Nephron (organoid): ENCODE data around the gene GTF3C4.

Experiments
- H3K27ac Mint-ChIP-seq, 3 experiments: 2 replicates each; pipeline ENCODE4 v1.8.0; 2020; ENCODE audit warnings: mixed read lengths in 3 of 3, mild to moderate bottlenecking in 2 of 3, moderate library complexity in 1 of 3
- H3K27me3 Mint-ChIP-seq: 2 replicates; pipeline ENCODE4 v1.8.0; 2021; ENCODE audit warnings: low read depth, mild to moderate bottlenecking, moderate library complexity, mixed read lengths
- H3K36me3 Mint-ChIP-seq: 2 replicates; pipeline ENCODE4 v1.8.0; 2020; ENCODE audit warnings: low read depth, mixed read lengths
- H3K4me1 Mint-ChIP-seq: 2 replicates; pipeline ENCODE4 v1.8.0; 2020; ENCODE audit warnings: mixed read lengths
- H3K4me3 Mint-ChIP-seq, 3 experiments: 2 replicates each; pipeline ENCODE4 v1.8.0; 2020; ENCODE audit warnings: mild to moderate bottlenecking in 3 of 3, mixed read lengths in 3 of 3, moderate library complexity in 2 of 3
- H3K9me3 Mint-ChIP-seq: 2 replicates; pipeline ENCODE4 v1.8.0; 2020; ENCODE audit warnings: mixed read lengths
- CTCF ChIP-seq, 3 experiments: fragments of 200-600 bp; sonication (generic); IDR thresholded peaks; one replicate each; pipeline ENCODE4 v1.5.0; 2021; ENCODE audit warnings: antibody characterized with exemption in 3 of 3; ENCODE audit not compliant: unreplicated experiment in 3 of 3

The GTF3C4 gene

GRCh38 chr9:132641216-132641615 lies 29.0 kb upstream of the GTF3C4 start:
- H3K9me3 Mint-ChIP-seq = no peaks in the 10 kb centered on the region
- H3K4me1 Mint-ChIP-seq = no peaks in the 10 kb centered on the region
- no peak overlapping the region for H3K4me3 Mint-ChIP-seq
- no peak for TF ChIP-seq CTCF (IDR thresholded peaks at IDR 0.05; ENCODE audit: unreplicated experiment in 3 of 3)
- H3K27me3 Mint-ChIP-seq = no peaks in the 10 kb centered on the region
- peaks cover 79% of the 10 kb centered on the region for H3K36me3 Mint-ChIP-seq
- H3K27ac Mint-ChIP-seq = no peak overlapping the region

GRCh38 chr9:132644251-132644650 lies 26.0 kb upstream of the GTF3C4 start:
- Mint-ChIP-seq H3K4me1 (no peaks in the 10 kb centered on the region), H3K4me3 (no peak overlapping the region), H3K27me3 (no peaks in the 10 kb centered on the region), H3K9me3 (no peaks in the 10 kb centered on the region), H3K36me3 (peaks cover 82% of the 10 kb centered on the region), H3K27ac (no peak overlapping the region)
- no peak for TF ChIP-seq CTCF (IDR thresholded peaks at IDR 0.05; ENCODE audit: unreplicated experiment in 3 of 3)

- Mint-ChIP-seq H3K27me3 (no peaks in the 10 kb centered on the region), H3K4me1 (no peaks in the 10 kb centered on the region), H3K27ac (no peak overlapping the region), H3K9me3 (no peaks in the 10 kb centered on the region), H3K36me3 (peaks cover 80% of the 10 kb centered on the region), H3K4me3 (no peak overlapping the region)
- no peak for TF ChIP-seq CTCF (IDR thresholded peaks at IDR 0.05; ENCODE audit: unreplicated experiment in 3 of 3)
Measured at GRCh38 chr9:132645306-132645705, 25.0 kb upstream of the GTF3C4 start.

- TF ChIP-seq CTCF (IDR thresholded peaks at IDR 0.05; ENCODE audit: unreplicated experiment in 3 of 3) = no peak
- no peak overlapping the region for H3K27ac Mint-ChIP-seq
- H3K27me3 Mint-ChIP-seq = no peaks in the 10 kb centered on the region
- H3K9me3 Mint-ChIP-seq = no peaks in the 10 kb centered on the region
- no peaks in the 10 kb centered on the region for H3K4me1 Mint-ChIP-seq
- peaks cover 84% of the 10 kb centered on the region for H3K36me3 Mint-ChIP-seq
- no peak overlapping the region for H3K4me3 Mint-ChIP-seq
Measured at GRCh38 chr9:132645711-132646110, 24.6 kb upstream of the GTF3C4 start.

- H3K4me1 Mint-ChIP-seq = no peaks in the 10 kb centered on the region
- peaks cover 75% of the 10 kb centered on the region for H3K36me3 Mint-ChIP-seq
- no peaks in the 10 kb centered on the region for H3K27me3 Mint-ChIP-seq
- TF ChIP-seq CTCF (IDR thresholded peaks at IDR 0.05; ENCODE audit: unreplicated experiment in 3 of 3) = no peak
- no peak overlapping the region for H3K27ac Mint-ChIP-seq
- no peak overlapping the region for H3K4me3 Mint-ChIP-seq
- H3K9me3 Mint-ChIP-seq = no peaks in the 10 kb centered on the region
Measured at GRCh38 chr9:132646726-132647125, 23.5 kb upstream of the GTF3C4 start.

GRCh38 chr9:132647355-132647754 lies 22.9 kb upstream of the GTF3C4 start:
- no peak for TF ChIP-seq CTCF (IDR thresholded peaks at IDR 0.05; ENCODE audit: unreplicated experiment in 3 of 3)
- Mint-ChIP-seq H3K27ac (no peak overlapping the region), H3K4me3 (no peak overlapping the region), H3K4me1 (no peaks in the 10 kb centered on the region), H3K27me3 (no peaks in the 10 kb centered on the region), H3K36me3 (peaks cover 72% of the 10 kb centered on the region), H3K9me3 (no peaks in the 10 kb centered on the region)
